Osteocyte (in vitro differentiated cells): ENCODE measurements around the gene KIF1B. TPM values are rescaled to one million over a fixed set of nuclear protein-coding genes. Genes with fewer than 3 reads are reported as not detected.

Experiments
- DNase-seq: peaks from one replicate; pipeline ENCODE4 v3.0.0; 2021; ENCODE audit warnings: mixed read lengths; ENCODE audit not compliant: unreplicated experiment; ENCODE audit errors: extremely low spot score
- H3K27ac Mint-ChIP-seq: one replicate; pipeline ENCODE4 v1.8.0; 2021; ENCODE audit warnings: mild to moderate bottlenecking, mixed read lengths; ENCODE audit not compliant: unreplicated experiment
- H3K27me3 Mint-ChIP-seq: one replicate; pipeline ENCODE4 v1.8.0; 2021; ENCODE audit warnings: mixed read lengths; ENCODE audit not compliant: unreplicated experiment
- H3K36me3 Mint-ChIP-seq: one replicate; pipeline ENCODE4 v1.8.0; 2021; ENCODE audit warnings: mixed read lengths; ENCODE audit not compliant: unreplicated experiment
- H3K4me1 Mint-ChIP-seq: one replicate; pipeline ENCODE4 v1.8.0; 2021; ENCODE audit warnings: mixed read lengths; ENCODE audit not compliant: unreplicated experiment
- H3K4me3 Mint-ChIP-seq: one replicate; pipeline ENCODE4 v1.8.0; 2021; ENCODE audit warnings: mild to moderate bottlenecking, moderate library complexity, mixed read lengths; ENCODE audit not compliant: unreplicated experiment
- H3K9me3 Mint-ChIP-seq: one replicate; pipeline ENCODE4 v1.8.0; 2021; ENCODE audit warnings: mixed read lengths; ENCODE audit not compliant: unreplicated experiment
- CTCF ChIP-seq: fragments of 200-600 bp; sonication (generic); IDR thresholded peaks from 2 replicates; pipeline ENCODE4 v1.5.0; 2021; ENCODE audit warnings: antibody characterized with exemption, mild to moderate bottlenecking, moderate library complexity
- total RNA-seq: library from RNA; stranded (reverse); gene quantifications from 2 replicates; pipeline ENCODE4 v1.2.1, GENCODE V29; 2021

KIF1B gene
- total RNA-seq, 1 donor from 2014 or later = 48.9 TPM

GRCh38 chr1:10288029-10288615, 77.8 kb downstream of the KIF1B start:
- Mint-ChIP-seq H3K27me3 (no peaks in the 10 kb centered on the region), H3K4me1 (no peaks in the 10 kb centered on the region), H3K27ac (no peak overlapping the region), H3K36me3 (peaks cover 35% of the 10 kb centered on the region), H3K9me3 (no peaks in the 10 kb centered on the region), H3K4me3 (no peak overlapping the region)
- DNase-seq = no peak
- no peak for TF ChIP-seq CTCF

- DNase-seq = no peak
- Mint-ChIP-seq H3K27ac (no peak overlapping the region), H3K36me3 (peaks cover 43% of the 10 kb centered on the region), H3K4me1 (no peaks in the 10 kb centered on the region), H3K4me3 (no peak overlapping the region), H3K27me3 (no peaks in the 10 kb centered on the region), H3K9me3 (no peaks in the 10 kb centered on the region)
- no peak for TF ChIP-seq CTCF
Measured at GRCh38 chr1:10291705-10292104, 81.3 kb downstream of the KIF1B start.

- H3K36me3 Mint-ChIP-seq = peaks cover 47% of the 10 kb centered on the region
- no peak for TF ChIP-seq CTCF
- no peak overlapping the region for H3K27ac Mint-ChIP-seq
- no peaks in the 10 kb centered on the region for H3K9me3 Mint-ChIP-seq
- no peak for DNase-seq
- no peaks in the 10 kb centered on the region for H3K27me3 Mint-ChIP-seq
- no peaks in the 10 kb centered on the region for H3K4me1 Mint-ChIP-seq
- no peak overlapping the region for H3K4me3 Mint-ChIP-seq
Measured at GRCh38 chr1:10292188-10292587, 81.8 kb downstream of the KIF1B start.

GRCh38 chr1:10295481-10296085, 85.2 kb downstream of the KIF1B start:
- H3K27me3 Mint-ChIP-seq = no peaks in the 10 kb centered on the region
- no peaks in the 10 kb centered on the region for H3K9me3 Mint-ChIP-seq
- no peak for DNase-seq
- no peak overlapping the region for H3K27ac Mint-ChIP-seq
- H3K4me3 Mint-ChIP-seq = no peak overlapping the region
- H3K4me1 Mint-ChIP-seq = no peaks in the 10 kb centered on the region
- peaks cover 56% of the 10 kb centered on the region for H3K36me3 Mint-ChIP-seq
- TF ChIP-seq CTCF = no peak

GRCh38 chr1:10299151-10299550, 88.8 kb downstream of the KIF1B start:
- H3K4me1 Mint-ChIP-seq = no peaks in the 10 kb centered on the region
- no peaks in the 10 kb centered on the region for H3K9me3 Mint-ChIP-seq
- H3K27me3 Mint-ChIP-seq = no peaks in the 10 kb centered on the region
- TF ChIP-seq CTCF = no peak
- H3K27ac Mint-ChIP-seq = no peak overlapping the region
- no peak for DNase-seq
- H3K36me3 Mint-ChIP-seq = peaks cover 61% of the 10 kb centered on the region
- H3K4me3 Mint-ChIP-seq = no peak overlapping the region
